GM12801 (cell line): ENCODE data around the gene UCP3.

Experiments used
- TF ChIP-seq, protein P1 (sequence below): IDR thresholded peaks from one replicate; pipeline ENCODE4 v1.5.1; 2011; ENCODE audit warnings: control low read depth; ENCODE audit not compliant: insufficient read length; ENCODE audit errors: extremely low read depth

The UCP3 gene

DNA sequence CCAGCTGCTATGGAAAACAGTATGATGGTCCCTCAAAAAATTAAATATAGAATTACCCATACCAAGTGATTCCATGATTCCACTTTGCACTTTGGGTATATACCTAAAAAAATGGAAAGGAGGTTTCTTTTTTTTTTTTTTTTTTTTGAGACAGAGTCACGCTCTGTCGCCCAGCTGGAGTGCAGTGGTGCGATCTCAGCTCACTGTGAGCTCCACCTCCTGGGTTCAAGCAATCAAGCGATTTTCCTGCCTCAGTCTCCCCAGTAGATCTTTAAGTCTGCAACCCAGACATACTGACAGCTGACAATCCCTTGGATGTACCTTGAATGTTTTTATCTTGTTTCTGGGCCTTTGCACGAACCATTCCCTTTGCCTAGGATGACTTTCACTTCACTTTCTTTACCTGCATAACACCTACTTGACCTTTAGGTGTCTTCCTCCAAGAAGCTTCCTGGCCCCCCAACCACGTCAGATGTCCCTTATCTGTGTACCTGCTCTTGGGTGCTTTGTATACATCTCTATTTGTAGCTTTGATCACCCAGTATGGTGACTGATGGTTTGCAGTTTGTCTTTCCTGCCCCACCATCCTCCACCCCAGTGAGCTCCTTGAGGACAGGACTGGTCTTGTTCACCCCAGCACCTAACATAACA, 11.6 kb downstream of the UCP3 start:
- TF ChIP-seq, protein P1, sequence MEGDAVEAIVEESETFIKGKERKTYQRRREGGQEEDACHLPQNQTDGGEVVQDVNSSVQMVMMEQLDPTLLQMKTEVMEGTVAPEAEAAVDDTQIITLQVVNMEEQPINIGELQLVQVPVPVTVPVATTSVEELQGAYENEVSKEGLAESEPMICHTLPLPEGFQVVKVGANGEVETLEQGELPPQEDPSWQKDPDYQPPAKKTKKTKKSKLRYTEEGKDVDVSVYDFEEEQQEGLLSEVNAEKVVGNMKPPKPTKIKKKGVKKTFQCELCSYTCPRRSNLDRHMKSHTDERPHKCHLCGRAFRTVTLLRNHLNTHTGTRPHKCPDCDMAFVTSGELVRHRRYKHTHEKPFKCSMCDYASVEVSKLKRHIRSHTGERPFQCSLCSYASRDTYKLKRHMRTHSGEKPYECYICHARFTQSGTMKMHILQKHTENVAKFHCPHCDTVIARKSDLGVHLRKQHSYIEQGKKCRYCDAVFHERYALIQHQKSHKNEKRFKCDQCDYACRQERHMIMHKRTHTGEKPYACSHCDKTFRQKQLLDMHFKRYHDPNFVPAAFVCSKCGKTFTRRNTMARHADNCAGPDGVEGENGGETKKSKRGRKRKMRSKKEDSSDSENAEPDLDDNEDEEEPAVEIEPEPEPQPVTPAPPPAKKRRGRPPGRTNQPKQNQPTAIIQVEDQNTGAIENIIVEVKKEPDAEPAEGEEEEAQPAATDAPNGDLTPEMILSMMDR: no peak

DNA sequence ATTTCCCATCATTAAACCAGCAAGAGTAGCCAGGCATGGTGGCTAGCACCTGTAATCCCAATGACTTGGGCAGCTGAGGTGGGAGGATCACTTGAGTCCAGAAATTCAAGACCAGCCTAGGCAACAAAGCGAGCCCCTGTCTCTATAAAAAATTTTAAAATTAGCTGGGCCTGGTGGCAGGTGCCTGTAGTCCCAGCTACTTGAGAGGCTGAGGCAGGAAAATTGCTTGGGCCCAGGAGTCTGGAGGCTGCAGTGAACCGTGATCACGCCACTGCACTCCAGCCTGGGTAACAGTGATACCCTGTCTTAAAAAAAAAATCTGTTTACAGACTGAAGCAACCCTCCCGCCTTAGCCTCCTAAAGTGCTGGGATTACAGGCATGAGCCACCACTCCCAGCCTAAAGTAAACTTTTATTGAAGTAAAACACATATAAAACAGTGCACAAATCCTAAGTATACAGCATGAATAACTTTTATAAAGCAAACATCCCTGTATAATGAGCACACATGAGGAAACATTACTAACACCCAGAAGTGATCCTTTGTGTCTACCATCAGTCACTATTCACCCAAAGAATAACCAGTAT, 12.6 kb downstream of the UCP3 start:
- TF ChIP-seq, protein P1: no peak

DNA sequence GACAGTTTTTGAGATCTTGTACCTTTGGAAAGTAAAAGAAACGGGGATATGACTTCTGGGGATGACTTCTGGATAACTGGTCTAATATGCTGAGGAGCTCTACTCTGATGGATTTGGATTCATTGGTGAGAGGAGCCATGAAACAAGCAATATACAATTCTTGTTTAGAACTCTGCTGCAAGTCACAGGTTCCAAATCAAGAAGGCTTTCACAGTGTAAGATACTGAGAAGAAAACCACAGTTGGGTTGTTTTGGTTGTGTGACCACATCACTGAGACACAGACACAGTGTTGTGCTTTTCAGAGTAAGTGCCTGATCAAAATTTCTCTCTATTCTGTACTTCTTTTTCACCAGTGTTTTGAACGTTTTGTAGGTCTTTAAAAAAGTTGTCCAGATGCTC, 13.2 kb downstream of the UCP3 start:
- TF ChIP-seq, protein P1: no peak

DNA sequence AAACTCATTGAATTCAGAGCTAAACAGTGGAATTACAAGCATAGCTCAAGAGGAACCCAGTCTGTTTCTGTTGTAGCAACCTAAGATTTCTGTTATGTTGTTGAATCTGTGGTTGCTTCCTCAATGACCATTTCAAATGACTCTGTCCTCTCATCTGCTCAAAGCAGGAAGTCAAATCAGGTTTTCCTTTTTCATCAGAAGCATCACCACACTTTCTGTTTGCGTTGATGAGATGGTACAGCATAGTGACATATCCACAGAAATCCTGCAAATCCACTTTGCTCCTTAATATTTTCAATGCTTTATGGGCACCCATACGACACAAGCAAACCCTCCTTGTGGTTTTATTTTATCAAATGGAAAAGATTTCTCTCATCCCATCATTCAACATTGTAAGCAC, 13.6 kb downstream of the UCP3 start:
- TF ChIP-seq, protein P1: no peak

DNA sequence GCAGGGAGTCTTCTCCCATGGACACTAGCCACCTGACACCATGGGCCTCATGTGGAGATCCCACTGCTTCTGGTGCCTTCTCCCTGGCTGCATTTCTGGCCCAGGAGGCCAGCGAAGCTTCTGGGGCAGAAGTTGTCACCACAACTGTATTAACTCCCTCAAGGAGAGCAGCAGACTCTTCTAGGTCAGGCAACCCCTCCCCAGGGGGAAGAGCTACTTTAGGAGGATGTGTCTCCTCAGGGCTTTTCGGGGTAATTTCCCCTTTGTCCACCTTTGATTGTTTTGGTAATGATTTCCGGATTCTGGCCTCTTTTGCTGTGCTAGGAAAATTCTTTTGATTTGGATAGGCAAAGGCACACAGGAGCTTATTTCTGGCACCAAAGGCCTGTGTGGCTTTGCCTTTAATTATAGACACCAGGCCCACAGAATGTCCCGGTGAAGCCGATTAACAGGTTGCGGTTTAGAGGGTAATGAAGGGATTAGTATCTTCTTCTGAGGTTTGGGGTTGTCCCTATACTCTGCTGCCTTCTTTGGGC, 17.3 kb downstream of the UCP3 start:
- TF ChIP-seq, protein P1: no peak

DNA sequence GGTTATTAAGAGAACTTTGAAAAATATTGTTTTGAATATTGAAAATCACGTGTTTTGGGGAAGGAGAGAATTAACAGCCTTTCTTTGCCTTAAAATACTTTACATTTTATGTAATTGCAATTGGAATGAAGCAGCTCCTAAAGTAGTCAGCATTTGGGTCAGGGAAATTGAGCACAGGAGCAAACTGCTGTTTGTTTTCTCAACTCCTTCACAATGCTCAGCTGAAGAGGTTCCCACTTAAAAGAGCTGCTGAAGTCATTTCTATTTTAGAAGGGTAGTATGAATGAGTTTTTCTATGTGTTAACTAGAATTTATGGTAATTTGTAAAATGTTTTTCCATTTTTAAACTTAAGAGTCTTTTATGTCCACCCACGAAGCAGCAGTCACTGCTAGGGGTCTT, 18.2 kb downstream of the UCP3 start:
- TF ChIP-seq, protein P1: no peak

DNA sequence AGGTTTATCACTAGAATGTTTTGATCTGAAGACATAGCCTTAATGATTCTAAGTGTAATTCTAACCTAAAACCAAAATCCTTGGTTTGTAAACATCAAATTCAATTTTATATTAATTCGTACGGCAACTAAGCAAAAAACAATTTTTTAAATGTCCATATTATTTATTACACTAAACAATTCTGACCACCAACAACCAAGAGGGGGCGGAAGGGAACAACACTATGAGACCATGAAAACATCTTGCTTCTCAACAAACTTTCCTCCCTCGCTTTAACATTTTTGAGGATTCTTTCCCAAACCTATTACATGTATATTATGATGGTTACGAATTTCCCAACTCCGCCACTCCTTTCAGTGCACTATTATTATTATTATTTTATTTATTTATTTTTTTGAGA, 19.7 kb downstream of the UCP3 start:
- TF ChIP-seq, protein P1: no peak
